ENCODE measurements around the gene ABCC3. TPM values are rescaled to one million over a fixed set of nuclear protein-coding genes. Genes with fewer than 3 reads are reported as not detected.
A peak's percentile ranks its signal among the peaks of the same experiment; 100 is the strongest.

The ABCC3 gene
- total and polyA plus RNA-seq, 9 of the 15 experiments (the other 6 are each of a cell fraction or from before 2014, with no cell fraction given) = 0.03 to 1.6 (median 0.42) TPM; not detected in 5

DNA sequence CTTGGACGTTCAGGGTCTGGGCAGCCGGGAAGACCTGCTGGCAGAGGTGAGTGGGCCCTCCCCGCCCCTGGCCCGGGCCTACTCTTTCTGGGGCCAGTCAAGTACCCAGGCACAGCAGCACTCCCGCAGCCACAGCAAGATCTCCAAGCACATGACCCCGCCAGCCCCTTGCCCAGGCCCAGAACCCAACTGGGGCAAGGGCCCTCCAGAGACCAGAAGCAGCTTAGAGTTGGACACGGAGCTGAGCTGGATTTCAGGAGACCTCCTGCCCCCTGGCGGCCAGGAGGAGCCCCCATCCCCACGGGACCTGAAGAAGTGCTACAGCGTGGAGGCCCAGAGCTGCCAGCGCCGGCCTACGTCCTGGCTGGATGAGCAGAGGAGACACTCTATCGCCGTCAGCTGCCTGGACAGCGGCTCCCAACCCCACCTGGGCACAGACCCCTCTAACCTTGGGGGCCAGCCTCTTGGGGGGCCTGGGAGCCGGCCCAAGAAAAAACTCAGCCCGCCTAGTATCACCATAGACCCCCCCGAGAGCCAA lies 8.6 kb upstream of the ABCC3 start (continued):
- TF ChIP-seq, protein P1, sequence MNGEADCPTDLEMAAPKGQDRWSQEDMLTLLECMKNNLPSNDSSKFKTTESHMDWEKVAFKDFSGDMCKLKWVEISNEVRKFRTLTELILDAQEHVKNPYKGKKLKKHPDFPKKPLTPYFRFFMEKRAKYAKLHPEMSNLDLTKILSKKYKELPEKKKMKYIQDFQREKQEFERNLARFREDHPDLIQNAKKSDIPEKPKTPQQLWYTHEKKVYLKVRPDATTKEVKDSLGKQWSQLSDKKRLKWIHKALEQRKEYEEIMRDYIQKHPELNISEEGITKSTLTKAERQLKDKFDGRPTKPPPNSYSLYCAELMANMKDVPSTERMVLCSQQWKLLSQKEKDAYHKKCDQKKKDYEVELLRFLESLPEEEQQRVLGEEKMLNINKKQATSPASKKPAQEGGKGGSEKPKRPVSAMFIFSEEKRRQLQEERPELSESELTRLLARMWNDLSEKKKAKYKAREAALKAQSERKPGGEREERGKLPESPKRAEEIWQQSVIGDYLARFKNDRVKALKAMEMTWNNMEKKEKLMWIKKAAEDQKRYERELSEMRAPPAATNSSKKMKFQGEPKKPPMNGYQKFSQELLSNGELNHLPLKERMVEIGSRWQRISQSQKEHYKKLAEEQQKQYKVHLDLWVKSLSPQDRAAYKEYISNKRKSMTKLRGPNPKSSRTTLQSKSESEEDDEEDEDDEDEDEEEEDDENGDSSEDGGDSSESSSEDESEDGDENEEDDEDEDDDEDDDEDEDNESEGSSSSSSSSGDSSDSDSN (IDR thresholded peaks at IDR 0.05; ENCODE audit: borderline replicate concordance in 1 of 2, low read depth in 2 of 2, low read length in 2 of 2) = 0 out of 4 replicates have a peak, but pooled peaks of 1 of the 2 experiments have one; percentile 22
- TF ChIP-seq ZC3H4 (CRISPR knock-in tag; IDR thresholded peaks at IDR 0.05; ENCODE audit: borderline replicate concordance) (no peak), EWSR1 (IDR thresholded peaks at IDR 0.05; ENCODE audit: borderline replicate concordance, low read depth, partially characterized antibody) (no peak), GATAD2B (IDR thresholded peaks at IDR 0.05; ENCODE audit: borderline replicate concordance) (no peak), NFATC3 (IDR thresholded peaks at IDR 0.05) (no peak), MCM2 (IDR thresholded peaks at IDR 0.05; ENCODE audit: low read depth) (no peak), SMAD2 (IDR thresholded peaks at IDR 0.05; ENCODE audit: low read depth, low read length) (no peak), SRF (CRISPR knock-in tag; IDR thresholded peaks at IDR 0.05) (no peak), ZNF347 (CRISPR knock-in tag; IDR thresholded peaks at IDR 0.05; ENCODE audit: low read depth) (no peak)
- TF ChIP-seq, protein P2, sequence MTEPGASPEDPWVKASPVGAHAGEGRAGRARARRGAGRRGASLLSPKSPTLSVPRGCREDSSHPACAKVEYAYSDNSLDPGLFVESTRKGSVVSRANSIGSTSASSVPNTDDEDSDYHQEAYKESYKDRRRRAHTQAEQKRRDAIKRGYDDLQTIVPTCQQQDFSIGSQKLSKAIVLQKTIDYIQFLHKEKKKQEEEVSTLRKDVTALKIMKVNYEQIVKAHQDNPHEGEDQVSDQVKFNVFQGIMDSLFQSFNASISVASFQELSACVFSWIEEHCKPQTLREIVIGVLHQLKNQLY (CRISPR knock-in tag; conservative IDR thresholded peaks at IDR 0.05) = no peak
- TF ChIP-seq, protein P3, sequence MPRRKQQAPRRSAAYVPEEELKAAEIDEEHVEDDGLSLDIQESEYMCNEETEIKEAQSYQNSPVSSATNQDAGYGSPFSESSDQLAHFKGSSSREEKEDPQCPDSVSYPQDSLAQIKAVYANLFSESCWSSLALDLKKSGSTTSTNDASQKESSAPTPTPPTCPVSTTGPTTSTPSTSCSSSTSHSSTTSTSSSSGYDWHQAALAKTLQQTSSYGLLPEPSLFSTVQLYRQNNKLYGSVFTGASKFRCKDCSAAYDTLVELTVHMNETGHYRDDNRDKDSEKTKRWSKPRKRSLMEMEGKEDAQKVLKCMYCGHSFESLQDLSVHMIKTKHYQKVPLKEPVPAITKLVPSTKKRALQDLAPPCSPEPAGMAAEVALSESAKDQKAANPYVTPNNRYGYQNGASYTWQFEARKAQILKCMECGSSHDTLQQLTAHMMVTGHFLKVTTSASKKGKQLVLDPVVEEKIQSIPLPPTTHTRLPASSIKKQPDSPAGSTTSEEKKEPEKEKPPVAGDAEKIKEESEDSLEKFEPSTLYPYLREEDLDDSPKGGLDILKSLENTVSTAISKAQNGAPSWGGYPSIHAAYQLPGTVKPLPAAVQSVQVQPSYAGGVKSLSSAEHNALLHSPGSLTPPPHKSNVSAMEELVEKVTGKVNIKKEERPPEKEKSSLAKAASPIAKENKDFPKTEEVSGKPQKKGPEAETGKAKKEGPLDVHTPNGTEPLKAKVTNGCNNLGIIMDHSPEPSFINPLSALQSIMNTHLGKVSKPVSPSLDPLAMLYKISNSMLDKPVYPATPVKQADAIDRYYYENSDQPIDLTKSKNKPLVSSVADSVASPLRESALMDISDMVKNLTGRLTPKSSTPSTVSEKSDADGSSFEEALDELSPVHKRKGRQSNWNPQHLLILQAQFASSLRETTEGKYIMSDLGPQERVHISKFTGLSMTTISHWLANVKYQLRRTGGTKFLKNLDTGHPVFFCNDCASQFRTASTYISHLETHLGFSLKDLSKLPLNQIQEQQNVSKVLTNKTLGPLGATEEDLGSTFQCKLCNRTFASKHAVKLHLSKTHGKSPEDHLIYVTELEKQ (CRISPR knock-in tag; IDR thresholded peaks at IDR 0.05) = no peak
- TF ChIP-seq, protein P4, sequence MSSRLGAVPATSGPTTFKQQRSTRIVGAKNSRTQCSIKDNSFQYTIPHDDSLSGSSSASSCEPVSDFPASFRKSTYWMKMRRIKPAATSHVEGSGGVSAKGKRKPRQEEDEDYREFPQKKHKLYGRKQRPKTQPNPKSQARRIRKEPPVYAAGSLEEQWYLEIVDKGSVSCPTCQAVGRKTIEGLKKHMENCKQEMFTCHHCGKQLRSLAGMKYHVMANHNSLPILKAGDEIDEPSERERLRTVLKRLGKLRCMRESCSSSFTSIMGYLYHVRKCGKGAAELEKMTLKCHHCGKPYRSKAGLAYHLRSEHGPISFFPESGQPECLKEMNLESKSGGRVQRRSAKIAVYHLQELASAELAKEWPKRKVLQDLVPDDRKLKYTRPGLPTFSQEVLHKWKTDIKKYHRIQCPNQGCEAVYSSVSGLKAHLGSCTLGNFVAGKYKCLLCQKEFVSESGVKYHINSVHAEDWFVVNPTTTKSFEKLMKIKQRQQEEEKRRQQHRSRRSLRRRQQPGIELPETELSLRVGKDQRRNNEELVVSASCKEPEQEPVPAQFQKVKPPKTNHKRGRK (tag; IDR thresholded peaks at IDR 0.05) = no peak
